Endothelial cell of umbilical vein (primary cell): Measurements from ENCODE around the gene HSD17B8. TPM values are rescaled to one million over a fixed set of nuclear protein-coding genes. Genes with fewer than 3 reads are reported as not detected.
A peak's percentile ranks its signal among the peaks of the same experiment; 100 is the strongest.

Experiments used
- BruUV-seq: library from RNA; stranded (reverse); fragments of 400-500 nt; replicated peaks from 2 replicates; lab custom pipeline; 2021; lab: Mats Ljungman, UMichigan
- CTCF ChIA-PET: fragments of 300-600, 350-600 bp; sonication (Branson Sonifier 250); formaldehyde crosslinking; loops from one replicate; lab custom pipeline; 2021; ENCODE audit warnings: antibody characterized with exemption, inconsistent platforms; lab: Charles Lee
- POLR2A ChIA-PET: fragments of 300-600, 350-600 bp; sonication (Branson Sonifier 250); formaldehyde crosslinking; loops from one replicate; lab custom pipeline; 2021; ENCODE audit warnings: antibody characterized with exemption, inconsistent platforms; lab: Charles Lee
- DNase-seq: peaks from one replicate; pipeline ENCODE4 v3.0.0-alpha.2; 2011; ENCODE audit warnings: low read depth, low spot score
- FAIRE-seq: peaks from 2 replicates; lab custom pipeline; 2011; peaks lifted over from hg19 to GRCh38; lab: Jason Lieb, UNC
- H2AFZ ChIP-seq: 2 replicates; pipeline ENCODE4 v1.6.0; 2012; ENCODE audit warnings: low read depth, low read length, control low read depth, inconsistent platforms
- H3K27ac ChIP-seq: 2 replicates; pipeline ENCODE4 v1.5.1; 2011; ENCODE audit warnings: low read depth, mild to moderate bottlenecking, control low read depth, low read length, moderate library complexity; ENCODE audit not compliant: insufficient read depth
- H3K27me3 ChIP-seq, 2 experiments: 2 replicates each; pipeline versions ENCODE4 v1.6.0 to v1.6.1; 2011; ENCODE audit warnings: low read length in 2 of 2, mixed read lengths in 1 of 2; ENCODE audit not compliant: control insufficient read depth in 2 of 2, insufficient read depth in 2 of 2
- H3K36me3 ChIP-seq, 2 experiments: 2 replicates in 1 of 2; 3 replicates in 1 of 2; pipeline ENCODE4 v1.5.1; 2011; ENCODE audit warnings: low read length in 2 of 2, mild to moderate bottlenecking in 1 of 2, moderate library complexity in 1 of 2; ENCODE audit not compliant: control insufficient read depth in 2 of 2, insufficient read depth in 2 of 2; ENCODE audit errors: extremely low read depth in 1 of 2
- H3K4me1 ChIP-seq: 3 replicates; pipeline ENCODE4 v1.5.1; 2011; ENCODE audit warnings: mild to moderate bottlenecking, low read length; ENCODE audit not compliant: control insufficient read depth, insufficient read depth; ENCODE audit errors: extremely low read depth
- H3K4me2 ChIP-seq: 2 replicates; pipeline ENCODE4 v1.6.1; 2011; ENCODE audit warnings: low read length, control low read depth, mixed read lengths; ENCODE audit not compliant: insufficient read depth
- H3K4me3 ChIP-seq, 3 experiments: fragments of 200-600 bp in 1 of 3; sonication (generic), shearing (Covaris generic) in 1 of 3; replicated peaks in 1 of 3; 2 replicates each; pipeline ENCODE4 v1.5.1; 2011 to 2016; ENCODE audit warnings: control low read depth in 3 of 3, low read length in 3 of 3, mild to moderate bottlenecking in 2 of 3, inconsistent platforms in 1 of 3, low read depth in 1 of 3, moderate library complexity in 1 of 3; ENCODE audit not compliant: insufficient read depth in 1 of 3
- H3K79me2 ChIP-seq: 2 replicates; pipeline ENCODE4 v1.6.0; 2012; ENCODE audit warnings: low read length, inconsistent platforms; ENCODE audit not compliant: control insufficient read depth, insufficient read depth
- H3K9ac ChIP-seq: replicated peaks from 2 replicates; pipeline ENCODE3; 2011; ENCODE audit warnings: low read length, control low read depth; ENCODE audit not compliant: insufficient read depth; ENCODE audit errors: extremely low read depth
- H3K9me1 ChIP-seq: replicated peaks from 3 replicates; pipeline ENCODE4 v1.6.0; 2011; ENCODE audit warnings: mild to moderate bottlenecking, low read length; ENCODE audit not compliant: control insufficient read depth, insufficient read depth; ENCODE audit errors: extremely low read depth
- H3K9me3 ChIP-seq: replicated peaks from 2 replicates; pipeline ENCODE4 v1.5.1; 2012; ENCODE audit warnings: low read length, inconsistent platforms; ENCODE audit not compliant: control insufficient read depth, insufficient read depth
- H4K20me1 ChIP-seq: replicated peaks from 2 replicates; pipeline ENCODE3; 2011; ENCODE audit warnings: mild to moderate bottlenecking, low read length; ENCODE audit not compliant: control insufficient read depth, insufficient read depth; ENCODE audit errors: extremely low read depth
- FOS ChIP-seq: IDR thresholded peaks from 2 replicates; pipeline ENCODE4 v1.6.1; 2011; ENCODE audit warnings: mild to moderate bottlenecking, low read length, moderate library complexity, borderline replicate concordance; ENCODE audit not compliant: insufficient read depth
- POLR2AphosphoS5 ChIP-seq: IDR thresholded peaks from 2 replicates; pipeline ENCODE4 v1.6.1; 2012; ENCODE audit warnings: low read depth, mild to moderate bottlenecking, control low read depth, low read length, moderate library complexity; ENCODE audit not compliant: insufficient read depth
- dilution Hi-C: fragments of 300-500 bp; cut with MboI; formaldehyde crosslinking; loops from one replicate; pipeline ENCODE4 v1.15.0; 2019; ENCODE audit warnings: low sequenced_read_pairs; ENCODE audit not compliant: extremely low pct_ligation_motif_present
- intact Hi-C: fragments of 100-400 bp; cut with micrococcal nuclease; formaldehyde crosslinking; loops from one replicate; pipeline ENCODE4 v1.10.0; 2022
- polyA plus RNA-seq, 4 experiments: library from polyadenylated mRNA; depleted of rRNA in 3 of 4; stranded (reverse) in 3 of 4; unstranded in 1 of 4; fragments of >200 nt; gene quantifications; 2 replicates each; pipeline versions ENCODE4 v1.2.1 to v1.2.3, GENCODE V29; 2011 to 2012; ENCODE audit warnings: missing spikeins in 1 of 4
- total RNA-seq: library from RNA; stranded (reverse); gene quantifications from 2 replicates; pipeline ENCODE4 v1.2.3, GENCODE V29; 2021

HSD17B8 gene
- total and polyA plus RNA-seq, 2 donors (not counting 3 experiments of a cell fraction or from before 2014, with no cell fraction given), result 4.0 to 8.2 TPM

- peaks cover 38% of the 10 kb centered on the region for H3K4me1 ChIP-seq
- peaks cover 35% of the 10 kb centered on the region for H3K79me2 ChIP-seq
- H2AFZ ChIP-seq, result no peak overlapping the region
- TF ChIP-seq POLR2AphosphoS5, result no peak
- intact Hi-C loops (loop anchor here (5.0 kb wide), 2 partner anchors 108 to 232 kb away; partner anchors contain the start of gene TAPBP), dilution Hi-C loops (no loop called here)
- no peak overlapping the region for H3K9ac ChIP-seq
- H3K9me3 ChIP-seq, result no peaks in the 10 kb centered on the region
- BruUV-seq, result no TSS peak
- H3K27me3 ChIP-seq, result no peaks in the 10 kb centered on the region
- no peaks in the 10 kb centered on the region for H4K20me1 ChIP-seq
- ChIA-PET POLR2A (interaction anchor here (0.9 kb wide), 1 partner anchor 232 kb away, joined by 3 read pairs; no protein-coding TSS in a partner anchor), CTCF (interaction anchor here (1.0 to 1.7 kb wide), 2 partner anchors 45 to 215 kb away, joined by 4 to 13 read pairs; no protein-coding TSS in a partner anchor)
- H3K27ac ChIP-seq, result no peak overlapping the region
- FAIRE-seq (no peak), DNase-seq (no peak)
- no peaks in the 10 kb centered on the region for H3K9me1 ChIP-seq
- no peak overlapping the region for H3K4me3 ChIP-seq
- peaks cover 12 to 15% of the 10 kb centered on the region in 2 experiments for H3K36me3 ChIP-seq
- no peak overlapping the region for H3K4me2 ChIP-seq
Observed at GRCh38 chr6:33204165-33204414, 365 bp upstream of the HSD17B8 start.

GRCh38 chr6:33205191-33206026, 954 bp downstream of the HSD17B8 start:
- FAIRE-seq (peak; percentile 86), DNase-seq (no peak)
- CTCF ChIA-PET, result interaction anchor here (1.3 to 1.7 kb wide), 2 partner anchors 41 to 44 kb away, joined by 4 to 13 read pairs; no protein-coding TSS in a partner anchor
- POLR2A ChIA-PET, result no interaction called here
- Histone ChIP-seq H3K4me3 (peak overlapping the region in 1 of 3 experiments; percentile 58), H2AFZ (no peak overlapping the region), H3K4me2 (peak overlapping the region; percentile 64), H4K20me1 (no peaks in the 10 kb centered on the region), H3K9me3 (no peaks in the 10 kb centered on the region), H3K27ac (no peak overlapping the region), H3K9me1 (no peaks in the 10 kb centered on the region), H3K36me3 (peaks cover 15% of the 10 kb centered on the region in 2 experiments), H3K4me1 (peaks cover 33% of the 10 kb centered on the region), H3K9ac (no peak overlapping the region), H3K27me3 (no peaks in the 10 kb centered on the region), H3K79me2 (peaks cover 26% of the 10 kb centered on the region)
- peak; percentile 30 for TF ChIP-seq FOS
- no peak for TF ChIP-seq POLR2AphosphoS5
- dilution Hi-C loops (no loop called here), intact Hi-C loops (no loop called here)
- BruUV-seq, result no TSS peak
